Hepatocyte (in vitro differentiated cells): ENCODE data around the gene RAB22A. TPM values are rescaled to one million over a fixed set of nuclear protein-coding genes. Genes with fewer than 3 reads are reported as not detected.

Source experiments
- DNase-seq: peaks from one replicate; pipeline ENCODE4 v3.0.0-alpha.2; 2016; ENCODE audit warnings: low spot score
- H2AFZ ChIP-seq: fragments of 200-600 bp; sonication (generic); 2 replicates; pipeline ENCODE4 v1.6.0; 2016; ENCODE audit warnings: antibody characterized with exemption, mild to moderate bottlenecking
- H3K27ac ChIP-seq: fragments of 200-600 bp; sonication (generic); 2 replicates; pipeline ENCODE4 v1.5.1; 2016; ENCODE audit warnings: mild to moderate bottlenecking
- H3K27me3 ChIP-seq: fragments of 200-600 bp; sonication (generic); 2 replicates; pipeline ENCODE4 v1.6.1; 2016
- H3K36me3 ChIP-seq: fragments of 200-600 bp; sonication (generic); replicated peaks from 2 replicates; pipeline ENCODE4 v1.5.1; 2016; ENCODE audit warnings: low read depth; ENCODE audit not compliant: insufficient read depth
- H3K4me1 ChIP-seq: fragments of 200-600 bp; sonication (generic); 2 replicates; pipeline ENCODE4 v1.5.1; 2016; ENCODE audit warnings: mild to moderate bottlenecking, moderate library complexity; ENCODE audit not compliant: insufficient read depth
- H3K4me2 ChIP-seq: fragments of 200-600 bp; sonication (generic); 2 replicates; pipeline ENCODE4 v1.6.0; 2016
- H3K4me3 ChIP-seq: fragments of 200-600 bp; sonication (generic); 2 replicates; pipeline ENCODE4 v1.5.1; 2016; ENCODE audit warnings: mild to moderate bottlenecking
- H3K79me2 ChIP-seq: fragments of 200-600 bp; sonication (generic); 2 replicates; pipeline ENCODE4 v1.6.0; 2017; ENCODE audit warnings: mild to moderate bottlenecking
- H3K9me2 ChIP-seq: fragments of 200-600 bp; sonication (generic); replicated peaks from 2 replicates; pipeline ENCODE4 v1.6.0; 2017; ENCODE audit warnings: mild to moderate bottlenecking; ENCODE audit not compliant: insufficient read depth
- H3K9me3 ChIP-seq: fragments of 200-600 bp; sonication (generic); 2 replicates; pipeline ENCODE4 v1.5.1; 2016; ENCODE audit warnings: low read depth, mild to moderate bottlenecking
- H4K20me1 ChIP-seq: fragments of 200-600 bp; sonication (generic); 2 replicates; pipeline ENCODE4 v1.6.0; 2016; ENCODE audit warnings: mild to moderate bottlenecking; ENCODE audit not compliant: insufficient read depth, poor library complexity, severe bottlenecking
- EZH2 ChIP-seq: fragments of 200-600 bp; sonication (generic); IDR thresholded peaks from 2 replicates; pipeline ENCODE4 v1.6.1; 2016; ENCODE audit warnings: antibody characterized with exemption, mild to moderate bottlenecking, borderline replicate concordance
- EZH2phosphoT487 ChIP-seq: fragments of 200-600 bp; sonication (generic); IDR thresholded peaks from one replicate; pipeline ENCODE4 v1.6.1; 2018; ENCODE audit warnings: antibody characterized with exemption, mild to moderate bottlenecking, low read depth, moderate library complexity; ENCODE audit not compliant: unreplicated experiment, severe bottlenecking
- WGBS: methylation state at CpG from one replicate; pipeline ENCODE4 v1.1.6; 2016; ENCODE audit warnings: low lambda C conversion rate; ENCODE audit errors: missing lambda C conversion rate; 5-methylcytosine and 5-hydroxymethylcytosine counted together
- polyA plus RNA-seq: library from polyadenylated mRNA; unstranded; fragments of >200 nt; fragmentation: Nextera tagmentation; extraction: Ambion mirVana; gene quantifications from 2 replicates; pipeline ENCODE4 v1.2.1, GENCODE V29; 2016
- total RNA-seq: library from RNA; depleted of rRNA; stranded (reverse); fragments of >200 nt; gene quantifications from 2 replicates; pipeline ENCODE4 v1.2.3, GENCODE V29; 2014
- TF ChIP-seq, protein P1 (sequence below): fragments of 200-600 bp; sonication (generic); IDR thresholded peaks from 2 replicates; pipeline ENCODE4 v1.5.1; 2016; ENCODE audit warnings: antibody characterized with exemption, mild to moderate bottlenecking; ENCODE audit not compliant: poor library complexity

RAB22A gene
- total and polyA plus RNA-seq, 2 experiments from 2014 or later: 18.4 to 26.9 TPM

GRCh38 chr20:58327211-58327610 lies 17.7 kb downstream of the RAB22A start:
- Histone ChIP-seq H3K4me1 (peaks cover 4% of the 10 kb centered on the region), H3K9me2 (no peaks in the 10 kb centered on the region), H3K4me3 (no peak overlapping the region), H3K27me3 (no peaks in the 10 kb centered on the region), H3K9me3 (no peaks in the 10 kb centered on the region), H3K27ac (no peak overlapping the region), H3K4me2 (peak overlapping the region; percentile 0), H4K20me1 (peaks cover 31% of the 10 kb centered on the region), H3K36me3 (no peaks in the 10 kb centered on the region), H3K79me2 (peaks cover 90% of the 10 kb centered on the region), H2AFZ (no peak overlapping the region)
- WGBS: 82% methylated on average over 2 of the region's 2 CpGs
- DNase-seq: peak; percentile 34
- TF ChIP-seq EZH2: no peak
- TF ChIP-seq, protein P1, sequence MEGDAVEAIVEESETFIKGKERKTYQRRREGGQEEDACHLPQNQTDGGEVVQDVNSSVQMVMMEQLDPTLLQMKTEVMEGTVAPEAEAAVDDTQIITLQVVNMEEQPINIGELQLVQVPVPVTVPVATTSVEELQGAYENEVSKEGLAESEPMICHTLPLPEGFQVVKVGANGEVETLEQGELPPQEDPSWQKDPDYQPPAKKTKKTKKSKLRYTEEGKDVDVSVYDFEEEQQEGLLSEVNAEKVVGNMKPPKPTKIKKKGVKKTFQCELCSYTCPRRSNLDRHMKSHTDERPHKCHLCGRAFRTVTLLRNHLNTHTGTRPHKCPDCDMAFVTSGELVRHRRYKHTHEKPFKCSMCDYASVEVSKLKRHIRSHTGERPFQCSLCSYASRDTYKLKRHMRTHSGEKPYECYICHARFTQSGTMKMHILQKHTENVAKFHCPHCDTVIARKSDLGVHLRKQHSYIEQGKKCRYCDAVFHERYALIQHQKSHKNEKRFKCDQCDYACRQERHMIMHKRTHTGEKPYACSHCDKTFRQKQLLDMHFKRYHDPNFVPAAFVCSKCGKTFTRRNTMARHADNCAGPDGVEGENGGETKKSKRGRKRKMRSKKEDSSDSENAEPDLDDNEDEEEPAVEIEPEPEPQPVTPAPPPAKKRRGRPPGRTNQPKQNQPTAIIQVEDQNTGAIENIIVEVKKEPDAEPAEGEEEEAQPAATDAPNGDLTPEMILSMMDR: no peak
- no peak for TF ChIP-seq EZH2phosphoT487

- Histone ChIP-seq H3K9me3 (no peaks in the 10 kb centered on the region), H3K4me2 (no peak overlapping the region)
- 67% methylated on average over 7 of the region's 7 CpGs for WGBS
Observed at GRCh38 chr20:58328836-58329235, 19.3 kb downstream of the RAB22A start.

DNA sequence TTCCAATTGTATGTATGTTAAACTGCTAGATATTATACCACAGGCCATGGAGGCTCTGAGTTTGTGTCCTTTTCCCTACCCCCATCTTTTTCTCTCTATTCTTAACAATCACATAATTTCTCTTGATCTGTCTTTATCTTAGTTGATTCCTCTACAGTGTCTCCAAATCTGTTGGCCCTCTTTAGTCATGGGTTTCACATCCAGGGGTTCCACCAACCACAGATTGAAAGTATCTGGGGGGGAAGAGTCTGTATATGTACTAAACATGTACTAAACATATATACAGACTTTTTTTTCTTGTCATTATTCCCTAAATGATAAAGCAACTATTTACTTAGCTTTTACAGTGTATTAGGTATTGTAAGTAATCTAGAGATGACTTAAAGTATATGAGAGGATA lies 20.2 kb downstream of the RAB22A start:
- Histone ChIP-seq H3K9me2 (no peaks in the 10 kb centered on the region), H3K27me3 (no peaks in the 10 kb centered on the region), H3K36me3 (no peaks in the 10 kb centered on the region), H3K27ac (no peak overlapping the region), H3K9me3 (no peaks in the 10 kb centered on the region), H4K20me1 (peaks cover 23% of the 10 kb centered on the region), H3K4me3 (no peak overlapping the region), H3K79me2 (peaks cover 90% of the 10 kb centered on the region), H3K4me1 (peaks cover 4% of the 10 kb centered on the region), H3K4me2 (no peak overlapping the region), H2AFZ (no peak overlapping the region)
- DNase-seq: no peak
- TF ChIP-seq EZH2phosphoT487: no peak
- no peak for TF ChIP-seq EZH2
- TF ChIP-seq, protein P1: no peak

More at GRCh38 chr20:58328836-58329235, 19.3 kb downstream of the RAB22A start:
- H3K4me3 ChIP-seq: no peak overlapping the region
- H4K20me1 ChIP-seq: peaks cover 23% of the 10 kb centered on the region
- H3K4me1 ChIP-seq: peaks cover 4% of the 10 kb centered on the region
- H3K27me3 ChIP-seq: no peaks in the 10 kb centered on the region
- no peak for DNase-seq
- no peak overlapping the region for H2AFZ ChIP-seq
- H3K9me2 ChIP-seq: no peaks in the 10 kb centered on the region
- H3K79me2 ChIP-seq: peaks cover 88% of the 10 kb centered on the region
- H3K27ac ChIP-seq: no peak overlapping the region
- TF ChIP-seq EZH2 (no peak), EZH2phosphoT487 (no peak)
- TF ChIP-seq, protein P1: no peak
- no peaks in the 10 kb centered on the region for H3K36me3 ChIP-seq

DNA sequence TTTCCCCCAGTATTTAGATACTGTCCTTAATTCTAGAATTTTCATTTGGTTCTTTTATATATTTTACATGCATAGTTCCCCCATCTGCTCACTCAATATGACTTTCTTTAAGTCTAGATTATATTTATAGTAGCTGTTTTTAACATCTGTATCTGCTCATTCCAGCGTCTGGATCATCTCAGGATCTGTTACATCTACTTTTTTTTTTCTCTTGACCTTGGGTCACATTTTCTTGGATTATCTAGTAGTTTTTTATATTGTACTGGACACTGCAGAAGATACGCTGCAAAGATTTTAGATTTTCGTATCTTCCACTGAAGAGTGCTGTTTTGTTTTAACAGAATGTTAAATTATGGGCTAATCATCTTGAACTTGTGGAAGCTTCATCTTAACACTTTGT lies 20.7 kb downstream of the RAB22A start:
- H3K27me3 ChIP-seq: no peaks in the 10 kb centered on the region
- peaks cover 4% of the 10 kb centered on the region for H3K4me1 ChIP-seq
- H3K27ac ChIP-seq: no peak overlapping the region
- H4K20me1 ChIP-seq: peaks cover 20% of the 10 kb centered on the region
- no peaks in the 10 kb centered on the region for H3K9me2 ChIP-seq
- H3K4me3 ChIP-seq: no peak overlapping the region
- no peaks in the 10 kb centered on the region for H3K9me3 ChIP-seq
- H2AFZ ChIP-seq: no peak overlapping the region
- peaks cover 92% of the 10 kb centered on the region for H3K79me2 ChIP-seq
- TF ChIP-seq EZH2 (no peak), EZH2phosphoT487 (no peak)
- TF ChIP-seq, protein P1: no peak
- no peak overlapping the region for H3K4me2 ChIP-seq
- H3K36me3 ChIP-seq: no peaks in the 10 kb centered on the region
- 66% methylated on average over 3 of the region's 3 CpGs for WGBS
- DNase-seq: no peak
